H9 (cell line): ENCODE measurements around the gene HSPB8. TPM values are rescaled to one million over a fixed set of nuclear protein-coding genes. Genes with fewer than 3 reads are reported as not detected.

ENCODE experiments used
- DNase-seq: peaks from one replicate; pipeline ENCODE4 v3.0.0-alpha.2; 2017
- H2AFZ ChIP-seq: one replicate; pipeline ENCODE4 v1.6.1; 2013; ENCODE audit warnings: mild to moderate bottlenecking, low read length, control low read depth, moderate library complexity
- H2AK5ac ChIP-seq: 2 replicates; pipeline ENCODE4 v1.6.1; 2013; ENCODE audit warnings: low read length, control low read depth, mixed read lengths; ENCODE audit not compliant: insufficient read length
- H2BK120ac ChIP-seq: one replicate; pipeline ENCODE4 v1.6.1; 2013; ENCODE audit warnings: low read depth, mild to moderate bottlenecking, low read length, control low read depth, inconsistent platforms; ENCODE audit not compliant: poor library complexity, severe bottlenecking
- H2BK12ac ChIP-seq: 2 replicates; pipeline ENCODE4 v1.6.1; 2013; ENCODE audit warnings: low read length, control low read depth, mixed read lengths, low read depth; ENCODE audit not compliant: insufficient read length
- H2BK15ac ChIP-seq: 2 replicates; pipeline ENCODE4 v1.6.1; 2013; ENCODE audit warnings: low read depth, low read length, control low read depth
- H2BK20ac ChIP-seq: one replicate; pipeline ENCODE4 v1.6.1; 2013; ENCODE audit warnings: low read depth, mild to moderate bottlenecking, low read length, control low read depth, inconsistent platforms; ENCODE audit not compliant: poor library complexity, severe bottlenecking
- H2BK5ac ChIP-seq: 2 replicates; pipeline ENCODE4 v1.6.1; 2013; ENCODE audit warnings: low read length, control low read depth, mixed read lengths; ENCODE audit not compliant: insufficient read length
- H3K14ac ChIP-seq: 2 replicates; pipeline ENCODE4 v1.6.1; 2013; ENCODE audit warnings: low read length, control low read depth; ENCODE audit not compliant: insufficient read depth
- H3K18ac ChIP-seq: 2 replicates; pipeline ENCODE4 v1.6.1; 2013; ENCODE audit warnings: low read depth, mild to moderate bottlenecking, mixed read lengths, low read length, control low read depth; ENCODE audit not compliant: insufficient read length
- H3K23ac ChIP-seq: 2 replicates; pipeline ENCODE4 v1.6.1; 2013; ENCODE audit warnings: low read length, control low read depth, mixed read lengths, low read depth; ENCODE audit not compliant: insufficient read length
- H3K23me2 ChIP-seq: 2 replicates; pipeline ENCODE4 v1.6.1; 2013; ENCODE audit warnings: low read depth, mild to moderate bottlenecking, mixed read lengths, low read length, control low read depth; ENCODE audit not compliant: insufficient read length, poor library complexity, severe bottlenecking
- H3K27ac ChIP-seq: 2 replicates; pipeline ENCODE4 v1.5.1; 2013; ENCODE audit warnings: low read length, control low read depth, mixed read lengths, low read depth; ENCODE audit not compliant: insufficient read length
- H3K27me3 ChIP-seq: 2 replicates; pipeline ENCODE4 v1.6.1; 2013; ENCODE audit warnings: low read length, control low read depth, inconsistent platforms; ENCODE audit not compliant: insufficient read depth
- H3K4ac ChIP-seq: 2 replicates; pipeline ENCODE4 v1.6.1; 2013; ENCODE audit warnings: low read depth, mild to moderate bottlenecking, control low read depth, inconsistent platforms, low read length, moderate library complexity
- H3K4me1 ChIP-seq: 2 replicates; pipeline ENCODE4 v1.6.1; 2013; ENCODE audit warnings: low read length, control low read depth, inconsistent platforms; ENCODE audit not compliant: insufficient read depth
- H3K4me2 ChIP-seq: 2 replicates; pipeline ENCODE4 v1.6.1; 2013; ENCODE audit warnings: low read length, control low read depth, mixed read lengths; ENCODE audit not compliant: insufficient read length, insufficient read depth
- H3K56ac ChIP-seq: 2 replicates; pipeline ENCODE4 v1.6.1; 2013; ENCODE audit warnings: low read depth, mild to moderate bottlenecking, mixed read lengths, low read length, control low read depth; ENCODE audit not compliant: insufficient read length
- H3K79me1 ChIP-seq: 2 replicates; pipeline ENCODE4 v1.6.1; 2013; ENCODE audit warnings: low read depth, mild to moderate bottlenecking, moderate library complexity, low read length, control low read depth, inconsistent platforms; ENCODE audit not compliant: insufficient read depth, poor library complexity, severe bottlenecking
- H3K79me2 ChIP-seq: 2 replicates; pipeline ENCODE4 v1.6.1; 2013; ENCODE audit warnings: low read length, control low read depth, inconsistent platforms; ENCODE audit not compliant: insufficient read depth
- H3K9ac ChIP-seq: 2 replicates; pipeline ENCODE4 v1.6.1; 2013; ENCODE audit warnings: low read length, control low read depth, mixed read lengths; ENCODE audit not compliant: insufficient read length; ENCODE audit errors: extremely low read depth
- H3K9me3 ChIP-seq: one replicate; pipeline ENCODE4 v1.6.1; 2013; ENCODE audit warnings: low read depth, low read length, inconsistent platforms; ENCODE audit not compliant: control insufficient read depth
- H3T11ph ChIP-seq: one replicate; pipeline ENCODE4 v1.6.1; 2013; ENCODE audit warnings: mild to moderate bottlenecking, low read length, control low read depth, inconsistent platforms
- H4K20me1 ChIP-seq: one replicate; pipeline ENCODE4 v1.6.1; 2013; ENCODE audit not compliant: control insufficient read depth, insufficient read length, insufficient read depth
- H4K5ac ChIP-seq: 2 replicates; pipeline ENCODE4 v1.6.1; 2013; ENCODE audit warnings: low read depth, mild to moderate bottlenecking, mixed read lengths, low read length, control low read depth; ENCODE audit not compliant: insufficient read length
- H4K8ac ChIP-seq: replicated peaks from 2 replicates; pipeline ENCODE4 v1.6.1; 2013; ENCODE audit warnings: low read length, control low read depth, mixed read lengths, low read depth; ENCODE audit not compliant: insufficient read length
- H4K91ac ChIP-seq: 2 replicates; pipeline ENCODE4 v1.6.1; 2013; ENCODE audit warnings: low read depth, mild to moderate bottlenecking, moderate library complexity, mixed read lengths, low read length, control low read depth; ENCODE audit not compliant: insufficient read length
- H3K27ac Mint-ChIP-seq, 3 experiments: 2 replicates in 2 of 3; 3 replicates in 1 of 3; pipeline ENCODE4 v1.8.0; 2020 to 2021; ENCODE audit warnings: mixed read lengths in 3 of 3, mild to moderate bottlenecking in 1 of 3, moderate library complexity in 1 of 3
- H3K27me3 Mint-ChIP-seq: 2 replicates; pipeline ENCODE4 v1.8.0; 2021; ENCODE audit warnings: low read depth, mild to moderate bottlenecking, moderate library complexity, mixed read lengths
- H3K36me3 Mint-ChIP-seq, 3 experiments: 2 replicates in 2 of 3; 3 replicates in 1 of 3; pipeline ENCODE4 v1.8.0; 2020 to 2021; ENCODE audit warnings: low read depth in 3 of 3, mixed read lengths in 3 of 3; ENCODE audit not compliant: insufficient read depth in 1 of 3
- H3K4me1 Mint-ChIP-seq, 2 experiments: 2 replicates each; pipeline ENCODE4 v1.8.0; 2020; ENCODE audit warnings: mixed read lengths in 2 of 2
- H3K4me3 Mint-ChIP-seq, 2 experiments: 2 replicates in 1 of 2; 3 replicates in 1 of 2; pipeline ENCODE4 v1.8.0; 2020 to 2021; ENCODE audit warnings: mild to moderate bottlenecking in 2 of 2, mixed read lengths in 2 of 2, moderate library complexity in 1 of 2
- H3K9me3 Mint-ChIP-seq, 2 experiments: 2 replicates in 1 of 2; 3 replicates in 1 of 2; pipeline ENCODE4 v1.8.0; 2020; ENCODE audit warnings: mild to moderate bottlenecking in 2 of 2, mixed read lengths in 2 of 2, moderate library complexity in 1 of 2
- CTCF ChIP-seq: fragments of 200-600 bp; sonication (generic); conservative IDR thresholded peaks from 3 replicates; pipeline ENCODE4 v1.8.0; 2021; ENCODE audit warnings: antibody characterized with exemption, mild to moderate bottlenecking
- WGBS: extraction: QIAGEN DNeasy Blood & Tissue Kit; methylation state at CpG from one replicate; pipeline ENCODE4 v1.1.7; 2013; ENCODE audit warnings: missing lambda C conversion rate, low lambda C conversion rate, mixed read lengths; ENCODE audit not compliant: insufficient read length; ENCODE audit errors: extremely low coverage; 5-methylcytosine and 5-hydroxymethylcytosine counted together
- total RNA-seq: library from RNA; stranded (reverse); gene quantifications from 2 replicates; pipeline ENCODE4 v1.2.1, GENCODE V29; 2021

Gene HSPB8
- total RNA-seq, 1 experiment from 2014 or later: 3.0 TPM

- Histone ChIP-seq H2BK15ac (no peak overlapping the region), H3K4me2 (no peak overlapping the region), H3K9me3 (no peaks in the 10 kb centered on the region), H2AFZ (no peak overlapping the region), H3K18ac (no peak overlapping the region), H3K14ac (no peak overlapping the region), H2BK20ac (no peak overlapping the region), H4K8ac (no peak overlapping the region), H3K79me1 (no peaks in the 10 kb centered on the region), H3K23me2 (peaks cover under 1% of the 10 kb centered on the region), H2BK120ac (no peak overlapping the region), H3K79me2 (no peaks in the 10 kb centered on the region), H3K4ac (no peak overlapping the region), H4K5ac (no peak overlapping the region), H2AK5ac (no peak overlapping the region), H3K27me3 (no peaks in the 10 kb centered on the region), H3K27ac (no peak overlapping the region), H2BK12ac (no peak overlapping the region), H3T11ph (no peak overlapping the region), H2BK5ac (no peak overlapping the region), H3K4me1 (peaks cover 3% of the 10 kb centered on the region; the same call in 1 of the 2 replicates), H4K20me1 (no peaks in the 10 kb centered on the region), H3K23ac (no peak overlapping the region), H4K91ac (no peak overlapping the region), H3K9ac (no peak overlapping the region), H3K56ac (no peak overlapping the region)
- Mint-ChIP-seq H3K4me3 (no peak overlapping the region), H3K27ac (no peak overlapping the region), H3K9me3 (peaks cover 2% of the 10 kb centered on the region in 2 experiments; a peak in 3 of 5 replicates), H3K36me3 (peaks cover 0 to 8% (median 7%) of the 10 kb centered on the region in 3 experiments; a peak in 5 of 7 replicates), H3K27me3 (peaks cover 1% of the 10 kb centered on the region), H3K4me1 (peaks cover 29 to 36% of the 10 kb centered on the region in 2 experiments)
- no peak for TF ChIP-seq CTCF
- no peak for DNase-seq
- WGBS: no CpG with 5 or more reads among the region's 9 CpGs
Observed at GRCh38 chr12:119183942-119184695, 5.4 kb downstream of the HSPB8 start.
